Cerebellar nuclear complex (tissue), 1 donor: ENCODE results near the gene RELN.

Experiments used
- DNase-seq, 2 experiments: peaks; one replicate each; lab custom pipeline; 2025; lab: John Stamatoyannopoulos, UW

RELN gene

DNA sequence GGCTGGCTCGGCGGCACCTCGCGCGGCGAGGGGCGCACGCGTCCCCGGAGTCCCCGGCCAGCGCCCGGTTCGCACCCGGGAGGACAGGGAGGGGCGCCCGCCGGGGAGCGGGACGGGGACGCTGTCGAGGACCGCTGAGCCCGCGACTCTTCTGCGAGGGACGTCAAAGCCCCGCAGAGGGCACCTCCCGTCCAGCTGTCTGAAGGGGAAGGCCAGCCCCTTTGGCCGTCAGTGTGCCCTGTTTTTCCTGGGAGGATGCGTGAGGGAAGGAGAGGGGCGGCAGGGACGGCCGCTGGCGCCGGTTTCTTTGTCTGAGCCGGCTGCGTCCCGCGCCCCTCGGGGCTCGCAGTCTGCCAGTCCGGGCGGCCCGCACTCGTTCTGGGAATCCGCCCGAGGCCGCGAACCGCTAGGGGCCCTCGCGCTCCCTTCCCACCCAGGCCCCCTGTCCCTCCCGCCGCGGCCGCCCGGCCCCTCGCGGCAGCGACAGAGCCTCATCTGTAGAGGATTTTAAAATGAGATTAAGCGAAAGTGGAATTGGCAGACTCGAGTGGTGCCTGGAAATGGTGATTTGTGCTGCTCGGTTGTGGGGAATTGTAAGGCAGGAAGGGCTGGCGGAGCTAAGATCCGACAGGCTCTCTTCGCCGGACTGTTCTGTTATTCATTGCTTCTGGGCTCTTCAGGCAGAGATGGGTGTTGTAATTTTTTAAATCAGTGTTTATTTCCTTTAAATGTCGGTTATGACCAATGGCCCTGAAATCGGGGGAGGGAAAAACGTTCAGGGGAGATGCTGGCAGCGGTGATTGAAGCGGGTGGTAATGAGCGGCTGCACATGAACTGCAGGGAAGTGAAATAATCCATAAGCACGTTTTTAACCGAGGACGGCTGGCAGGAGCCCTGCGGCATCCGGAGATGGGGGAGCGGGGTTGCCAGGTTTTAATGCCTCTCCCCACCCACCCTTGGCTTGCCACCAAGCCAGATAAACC, 618 bp upstream of the RELN start:
- peak in 1 of 2 experiments; percentile 38 for DNase-seq

DNA sequence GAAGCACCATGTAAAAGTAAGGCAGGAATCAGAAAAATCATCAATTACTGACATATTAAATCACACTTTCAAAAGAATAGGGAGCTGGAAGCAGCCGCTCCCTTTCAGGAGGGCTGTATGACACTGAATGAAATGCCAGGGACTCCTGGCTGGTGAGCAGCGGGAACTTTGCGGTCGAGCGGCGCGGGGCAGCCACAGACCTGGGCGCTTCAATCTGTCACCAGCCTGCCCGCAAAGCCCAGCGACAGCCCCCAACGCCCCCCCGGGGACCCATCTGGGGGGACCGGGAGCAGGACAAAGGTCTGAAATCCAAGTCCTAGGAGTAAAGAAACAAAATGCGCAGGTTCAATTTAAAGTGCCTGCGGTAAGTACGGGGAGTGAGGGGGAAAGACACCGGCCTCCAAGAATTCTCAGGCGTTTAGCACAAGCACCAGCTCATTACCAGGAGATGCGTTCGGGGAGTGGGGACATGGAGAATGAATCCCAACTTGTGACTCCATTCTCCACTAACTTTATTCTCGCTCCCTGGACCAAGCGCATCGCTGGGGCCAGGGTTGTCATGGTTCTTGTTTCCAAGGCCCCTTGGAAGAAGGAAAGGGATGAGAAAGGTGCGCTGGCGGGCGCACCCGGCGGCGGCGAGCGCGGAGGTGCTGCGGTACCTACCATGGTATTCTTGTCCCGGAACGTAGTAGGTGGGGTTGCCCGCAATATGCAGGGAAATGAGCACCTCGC, 824 bp downstream of the RELN start:
- peak in 1 of 2 experiments; percentile 63 for DNase-seq

DNA sequence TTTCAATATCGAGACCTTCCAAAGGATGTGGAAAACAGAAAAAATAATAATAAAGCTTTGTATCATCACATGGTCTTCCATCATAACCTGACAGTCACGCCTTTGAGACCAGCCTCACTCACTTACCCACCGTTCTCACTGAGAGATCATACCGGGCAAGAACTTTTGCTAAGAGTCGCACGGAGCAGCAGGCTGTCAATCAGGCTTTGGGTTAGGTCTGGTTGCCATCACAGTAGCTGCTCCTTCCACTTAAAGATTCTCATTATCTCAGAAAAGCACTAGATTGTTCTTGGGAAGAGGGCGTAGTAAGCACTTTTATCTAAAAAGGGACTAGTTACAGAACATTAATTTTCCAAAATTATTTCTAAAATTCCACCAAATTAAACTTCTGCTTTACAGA, 2.0 kb downstream of the RELN start:
- DNase-seq, result peak in 1 of 2 experiments; percentile 18

DNA sequence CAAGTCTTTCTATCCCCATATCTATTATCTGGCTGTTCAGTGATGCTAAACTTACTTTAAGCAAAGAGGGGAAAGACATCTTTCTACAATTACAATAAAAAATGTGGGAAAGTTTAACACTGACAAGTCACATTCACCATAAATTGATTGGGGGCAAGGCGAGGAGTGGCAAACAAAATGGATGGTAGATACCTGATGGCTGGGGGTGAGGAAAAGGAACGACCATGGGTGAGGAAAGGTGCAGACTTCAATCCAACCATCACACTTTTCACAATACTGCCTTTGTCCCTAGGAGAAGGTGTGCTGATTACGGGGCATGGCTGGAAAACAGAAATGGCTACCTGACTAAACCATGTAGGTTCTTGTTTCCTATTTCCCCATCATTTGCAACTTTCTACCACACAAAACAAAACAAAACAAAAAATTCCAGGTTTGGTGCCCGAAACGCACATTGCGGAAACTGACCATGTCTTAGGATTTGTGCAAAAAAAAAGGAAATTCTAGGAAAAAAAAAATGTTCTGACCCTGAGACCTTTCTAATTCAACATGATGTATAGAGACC, 3.8 kb downstream of the RELN start:
- peak in 1 of 2 experiments; percentile 65 for DNase-seq

DNA sequence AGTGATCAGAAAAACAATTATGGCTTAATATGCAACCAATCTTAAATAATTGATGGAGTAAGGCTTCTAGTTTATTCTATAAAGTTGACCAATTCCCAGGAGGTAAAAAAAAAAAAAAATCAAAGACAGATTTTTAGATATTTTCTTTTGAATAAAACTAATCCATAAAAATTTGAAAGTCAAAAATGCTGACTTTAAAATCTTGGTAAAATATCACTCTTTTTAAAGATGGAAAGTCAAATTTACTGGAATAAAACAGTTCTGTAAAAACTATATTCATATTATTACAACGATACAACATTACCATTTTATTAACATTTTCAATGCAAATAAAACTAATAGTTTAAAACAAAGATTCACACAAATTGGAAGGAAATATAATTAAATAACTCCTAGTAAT, 5.4 kb downstream of the RELN start:
- no peak for DNase-seq

DNA sequence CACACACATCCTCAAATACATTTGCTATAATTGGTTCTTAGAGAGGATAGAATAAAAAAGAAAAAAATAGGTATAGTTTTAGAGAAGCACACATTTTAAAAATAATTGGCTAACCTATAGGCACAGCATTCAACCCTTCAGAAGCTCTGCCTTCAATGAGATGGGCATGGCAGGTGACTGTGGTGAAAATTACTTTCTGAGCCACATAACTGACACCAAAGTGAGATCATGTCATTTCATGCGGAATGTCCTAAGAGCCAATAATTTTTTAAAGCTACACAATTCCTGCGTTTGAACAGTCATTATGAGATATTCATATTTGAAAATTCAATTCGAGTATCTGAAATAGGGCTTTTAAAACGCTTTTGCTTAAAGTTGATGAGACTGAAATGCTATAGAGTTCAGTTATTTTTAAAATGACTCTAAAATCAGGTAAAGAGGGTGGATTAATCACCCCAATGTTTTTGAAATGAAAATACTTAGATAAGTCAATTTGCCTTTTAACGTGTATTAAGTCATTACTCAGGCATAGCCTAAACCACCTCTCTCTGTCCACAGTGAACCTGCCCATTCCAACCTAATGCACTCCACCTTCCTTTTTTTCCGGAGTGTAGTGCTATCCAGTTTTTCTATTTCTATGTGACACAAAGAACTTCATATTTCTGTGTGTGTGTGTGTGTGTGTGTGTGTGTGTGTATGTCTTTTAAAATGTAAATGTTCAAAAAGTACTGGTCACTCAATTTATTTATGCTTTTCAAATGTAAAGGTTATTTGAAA, 6.1 kb downstream of the RELN start:
- no peak for DNase-seq

DNA sequence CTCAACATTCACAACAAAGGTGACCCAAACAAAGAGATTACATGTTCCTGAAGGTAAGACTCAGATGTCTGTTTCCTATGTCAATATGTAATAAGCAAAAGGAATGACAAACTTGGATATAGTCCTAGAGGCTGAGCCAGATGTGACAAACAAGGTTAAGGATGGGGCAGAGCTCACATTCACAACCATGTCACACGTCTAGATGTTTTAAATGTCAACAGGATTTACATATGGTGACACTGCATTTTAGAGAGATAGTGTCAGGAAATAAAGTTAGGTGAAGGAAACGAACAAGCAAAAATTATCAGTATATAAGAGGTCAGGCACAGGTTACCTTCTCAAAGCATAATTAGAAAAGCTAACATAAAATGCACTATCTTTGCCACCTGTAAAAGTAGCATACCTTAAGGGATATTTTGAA, 8.4 kb downstream of the RELN start:
- DNase-seq, result no peak

DNA sequence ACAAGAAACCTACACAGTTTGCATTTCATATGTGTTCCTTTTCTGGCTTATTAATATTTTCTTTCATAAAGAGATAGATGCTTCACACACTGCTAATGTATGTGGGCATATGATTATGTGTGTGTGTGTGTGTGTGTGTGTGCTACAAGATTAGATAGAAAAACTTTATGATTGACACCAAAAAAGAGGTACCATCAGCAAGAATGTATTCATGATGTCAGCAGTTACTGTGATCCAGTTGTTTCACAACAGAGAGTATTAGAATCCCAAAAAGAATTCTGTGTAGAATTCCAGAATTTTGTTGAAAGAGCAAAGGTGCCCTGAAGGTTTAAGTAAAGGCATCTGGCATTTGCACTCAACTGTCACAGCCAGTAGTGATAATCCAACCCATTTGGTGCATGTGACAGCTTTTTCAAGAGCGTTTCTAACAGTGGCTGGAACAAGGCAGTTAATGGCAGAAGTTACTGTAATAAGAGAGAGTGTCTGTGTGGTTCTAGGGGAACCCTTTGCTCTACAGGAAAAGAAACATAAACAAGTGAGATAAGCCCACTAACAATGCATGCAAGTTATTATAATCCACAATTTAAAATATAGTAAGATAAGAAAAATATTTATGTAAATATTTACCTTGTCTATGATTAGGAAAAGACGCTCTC, 16.6 kb downstream of the RELN start:
- no peak for DNase-seq

DNA sequence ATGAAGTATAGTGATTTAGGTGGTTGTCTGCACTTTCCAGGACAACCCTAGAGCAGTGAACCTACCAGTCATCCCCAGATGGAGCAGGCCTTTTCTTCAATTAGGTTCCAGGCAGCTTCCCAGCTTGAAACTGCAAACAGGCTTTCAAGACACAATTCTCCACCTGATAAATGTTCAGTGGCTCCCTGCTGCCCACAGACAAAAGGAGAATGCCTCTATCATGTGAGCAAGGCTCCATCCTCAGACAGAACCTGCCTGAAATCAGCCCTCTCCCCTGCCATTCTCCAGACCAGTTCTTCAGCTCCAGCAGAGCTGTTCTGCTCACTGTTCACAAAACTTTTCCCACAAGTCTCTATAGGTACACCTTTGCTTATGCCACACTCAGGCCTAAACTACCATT, 22.1 kb downstream of the RELN start:
- no peak for DNase-seq

DNA sequence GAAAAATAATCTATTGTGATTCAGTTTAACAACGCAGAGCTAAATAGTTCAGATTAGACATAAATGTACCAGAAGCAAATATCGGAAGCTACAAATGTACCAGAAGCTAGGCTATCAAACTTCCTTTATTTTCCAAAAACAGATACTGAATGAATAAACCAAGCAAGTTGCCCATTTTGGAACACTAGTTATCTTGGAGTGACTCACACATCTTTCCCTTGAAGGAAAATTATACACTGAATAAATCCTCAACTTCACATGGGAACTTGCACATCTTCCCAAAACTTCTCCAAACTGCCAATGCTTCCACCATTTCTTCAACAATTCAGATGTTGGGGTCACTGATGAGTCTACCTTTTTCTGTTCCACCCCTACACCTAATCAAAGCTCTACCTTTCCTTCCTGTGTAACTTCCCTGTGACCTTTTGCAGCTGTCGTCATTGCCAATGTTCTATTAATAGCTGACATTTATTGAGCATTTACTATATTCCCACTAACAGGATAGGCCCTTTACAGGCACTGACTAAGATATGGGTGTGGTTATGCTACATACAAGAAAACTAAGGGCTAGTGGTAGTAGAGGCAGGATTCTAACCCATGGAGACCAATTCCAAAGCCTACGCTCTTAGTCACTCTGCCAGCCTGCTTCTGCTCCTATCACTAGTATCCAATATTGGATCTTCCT, 22.7 kb downstream of the RELN start:
- no peak for DNase-seq

DNA sequence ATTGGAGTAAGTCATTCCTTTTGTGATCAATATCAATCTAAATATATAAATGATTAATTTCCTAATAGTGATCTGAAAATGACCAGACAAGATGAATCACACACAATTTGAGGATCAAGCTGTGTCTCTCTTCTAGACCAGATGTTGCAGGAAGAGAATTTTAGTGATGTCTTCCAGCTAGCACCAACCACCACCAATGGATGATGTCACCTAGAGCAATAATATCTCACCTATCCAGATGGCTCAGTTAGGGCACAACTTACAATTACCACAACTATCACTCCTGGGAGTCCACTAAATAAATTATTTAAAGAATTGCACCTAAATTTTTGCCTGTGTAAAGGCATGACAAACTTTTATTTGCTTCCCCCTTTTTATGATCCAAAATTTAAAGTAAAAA, 25.2 kb downstream of the RELN start:
- no peak for DNase-seq

DNA sequence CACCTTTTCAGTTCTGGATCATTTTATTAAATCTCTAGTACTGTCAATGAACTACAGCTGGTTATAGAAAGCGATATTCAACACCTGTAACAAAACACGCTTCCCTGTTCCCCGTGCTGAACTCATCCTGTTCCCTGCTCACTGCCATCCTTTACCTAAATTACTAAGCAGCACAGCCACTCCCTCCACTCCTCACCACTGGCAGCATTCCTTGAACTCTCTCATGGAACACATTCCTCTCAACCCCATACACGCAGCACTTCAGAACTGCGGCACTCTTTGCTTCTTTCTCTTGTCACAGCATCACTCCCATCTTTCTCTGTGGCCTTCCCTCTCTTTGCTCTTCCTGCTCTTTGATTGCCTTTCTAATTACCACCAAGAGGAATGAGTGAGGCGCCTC, 27.4 kb downstream of the RELN start:
- no peak for DNase-seq

DNA sequence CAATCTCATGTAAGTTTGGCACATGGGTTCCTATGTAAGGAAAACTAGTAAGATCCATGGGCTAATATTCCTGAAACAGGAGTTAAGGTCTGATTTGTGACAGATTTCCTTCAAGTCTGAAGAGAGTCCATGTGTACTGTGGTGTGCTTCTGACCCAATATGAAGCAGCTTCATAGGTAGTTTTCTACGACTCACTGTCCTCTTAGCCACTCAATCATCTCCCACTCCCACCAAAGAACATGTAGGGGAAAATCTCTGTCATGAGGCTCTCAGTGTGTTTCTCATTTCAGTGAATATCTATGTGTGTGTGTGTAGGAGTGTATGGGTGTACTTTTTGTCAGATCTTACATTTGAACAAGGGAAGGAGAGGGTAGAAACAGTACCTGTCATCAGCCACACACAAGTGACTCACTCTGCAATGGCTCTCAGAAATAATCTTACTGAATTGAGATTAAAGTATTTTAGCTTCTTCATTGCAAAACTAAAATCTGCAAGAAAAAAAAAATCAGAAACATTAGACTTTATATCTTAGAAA, 31.1 kb downstream of the RELN start:
- no peak for DNase-seq

DNA sequence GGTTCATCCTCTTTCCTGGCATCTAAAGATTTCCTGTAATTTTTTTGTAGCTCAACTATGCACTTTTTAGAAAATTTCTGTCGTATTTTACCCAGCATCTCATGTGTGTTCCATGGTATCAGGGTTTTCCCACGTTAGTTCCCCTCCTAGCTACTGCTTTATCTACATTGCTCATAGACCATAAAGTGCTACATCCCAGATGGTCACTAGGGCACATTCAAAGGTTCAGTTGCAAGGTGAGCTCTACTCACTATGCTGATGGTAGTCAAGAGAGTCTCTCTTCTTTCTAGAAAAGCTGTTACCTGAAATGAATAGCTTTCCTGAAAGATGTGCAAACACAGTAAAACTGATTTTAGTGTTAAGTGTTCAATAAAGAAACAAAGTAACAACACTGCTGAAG, 33.5 kb downstream of the RELN start:
- no peak for DNase-seq

DNA sequence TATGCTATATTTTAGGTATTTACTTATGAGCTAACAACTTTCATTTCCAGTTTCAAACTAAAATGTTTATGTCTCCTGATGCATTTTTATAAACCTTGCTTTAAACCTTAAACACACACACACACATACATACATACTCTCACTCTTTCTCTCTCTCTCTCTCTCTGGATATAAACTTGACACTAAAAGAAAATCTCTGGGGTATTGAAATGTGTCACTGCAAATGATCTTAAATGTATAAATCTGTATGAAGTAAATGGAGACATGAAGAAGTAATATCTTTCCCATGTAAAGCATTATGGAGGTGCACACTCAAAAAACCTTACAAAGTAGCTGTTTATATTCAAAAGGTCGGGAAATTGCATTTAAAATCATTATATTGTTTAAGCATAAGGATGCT, 37.0 kb downstream of the RELN start:
- DNase-seq, result no peak

DNA sequence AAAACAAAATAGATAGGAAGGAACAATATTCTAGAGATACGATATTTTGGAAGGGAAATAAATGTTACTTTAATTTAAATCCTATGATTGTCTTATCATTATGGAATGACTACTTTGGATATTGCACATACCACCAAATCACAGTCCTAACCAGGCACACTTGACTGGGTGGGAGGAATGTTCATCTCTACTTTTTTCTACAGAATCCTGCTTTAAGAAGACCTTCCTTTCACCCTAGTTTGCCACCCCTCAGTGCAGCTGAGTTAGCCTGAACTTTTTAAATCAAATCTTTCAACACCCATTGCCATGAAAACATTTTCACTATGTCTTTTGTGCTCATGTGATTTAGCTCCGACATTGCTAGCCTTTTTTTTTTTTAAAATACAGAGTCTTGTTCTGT, 38.1 kb downstream of the RELN start:
- no peak for DNase-seq

DNA sequence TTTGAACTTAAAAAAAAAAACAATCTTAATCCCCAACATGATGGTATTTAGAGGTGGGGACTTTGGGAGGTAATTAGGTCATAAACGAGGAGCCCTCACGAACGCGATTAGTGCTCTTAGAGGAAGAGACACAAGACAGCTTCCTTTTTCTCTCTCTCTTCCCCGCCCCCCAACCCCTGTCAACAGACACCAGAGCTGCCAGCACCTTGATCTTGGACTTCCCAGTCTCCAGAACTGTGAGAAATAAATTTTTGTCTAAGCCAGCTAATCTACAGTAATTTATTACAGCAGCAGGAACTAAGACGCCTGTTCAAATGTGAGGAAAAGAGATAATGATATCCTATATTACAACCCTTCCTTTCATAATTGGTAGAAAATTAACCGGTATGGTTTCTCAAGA, 40.1 kb downstream of the RELN start:
- DNase-seq, result no peak

DNA sequence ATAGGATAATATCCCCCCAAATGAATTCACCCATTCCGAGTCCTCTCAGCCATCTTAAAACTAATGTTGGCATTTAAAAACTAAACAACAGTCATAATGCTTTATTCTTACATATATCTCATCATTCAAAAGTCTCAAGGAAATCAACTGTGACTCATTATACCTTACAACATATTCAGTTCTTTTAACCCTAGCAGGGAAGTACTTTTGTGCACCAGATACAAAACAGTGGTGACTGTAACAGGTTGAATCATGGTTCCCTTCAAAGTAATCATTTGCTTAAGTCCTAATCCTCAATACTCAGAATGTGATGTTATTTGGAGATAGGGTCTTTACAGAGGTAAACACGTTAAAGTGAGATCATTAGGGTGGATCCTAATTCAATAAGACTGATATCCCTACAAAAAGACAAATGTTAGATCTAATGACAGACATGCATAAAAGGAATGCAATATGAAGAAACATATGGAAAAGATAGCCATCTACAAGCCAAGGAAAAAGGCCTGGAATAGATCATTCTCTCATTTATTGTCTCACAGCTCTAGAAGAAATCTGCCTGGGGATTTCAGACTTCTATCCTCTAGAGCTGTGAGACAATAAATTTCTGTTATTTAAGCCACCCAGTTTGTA, 42.3 kb downstream of the RELN start:
- no peak for DNase-seq

DNA sequence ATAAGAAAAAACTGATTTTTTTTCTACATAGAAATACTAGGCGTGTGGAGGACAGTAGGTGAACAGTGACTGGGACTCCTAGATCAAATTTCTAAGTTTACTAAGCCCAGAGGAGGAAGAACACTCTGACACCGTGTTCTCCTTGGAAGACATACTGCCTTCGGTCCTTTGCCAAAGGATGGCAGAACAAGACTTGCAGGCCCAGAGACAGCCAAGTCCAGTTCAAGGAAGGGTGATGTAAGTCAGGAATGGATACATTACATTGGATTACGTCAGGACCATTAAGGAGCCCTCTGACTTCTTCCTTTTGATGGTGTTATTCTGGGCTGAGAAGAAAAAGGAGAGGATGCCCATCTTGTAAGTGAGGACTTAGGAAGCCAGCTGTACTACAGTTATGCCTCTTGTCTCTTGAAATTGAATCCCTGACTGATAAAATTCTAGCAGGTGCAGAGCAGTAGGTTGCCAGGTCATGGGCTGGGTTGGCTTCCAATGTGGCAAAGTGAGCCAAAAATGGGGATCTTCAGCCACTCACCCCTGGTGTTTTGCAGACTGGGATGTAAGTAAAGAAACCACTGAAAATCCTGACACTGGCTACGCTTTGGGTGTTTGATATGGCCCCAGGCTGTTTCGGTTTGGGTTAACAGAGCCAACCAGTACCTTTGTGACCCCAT, 45.1 kb downstream of the RELN start:
- DNase-seq, result peak; percentile 67 to 85

DNA sequence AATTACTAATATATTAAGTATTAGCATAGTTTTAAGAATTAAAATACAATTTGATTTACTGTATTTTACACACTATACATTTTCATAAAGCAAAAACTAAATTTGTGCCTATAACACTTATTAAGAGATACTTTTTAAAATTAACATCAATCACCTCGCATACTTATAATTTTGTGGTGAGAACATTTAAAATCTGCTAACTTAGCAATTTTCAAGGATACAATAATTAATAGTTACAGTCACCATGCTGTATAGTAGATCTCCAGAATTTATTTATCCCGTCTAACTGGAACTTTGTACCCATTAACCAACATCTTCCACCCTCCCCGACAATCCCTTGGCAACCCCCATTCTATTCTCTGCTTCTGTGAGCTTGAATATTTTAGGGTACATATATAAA, 47.5 kb downstream of the RELN start:
- DNase-seq, result no peak
